Ovary (tissue), 3 donors: ENCODE measurements around the gene MEF2C.

ENCODE experiments used
- POLR2A ChIP-seq: fragments of 450-650 bp; IDR thresholded peaks from one replicate; pipeline ENCODE4 v1.6.1; 2017; ENCODE audit warnings: antibody characterized with exemption, mild to moderate bottlenecking, moderate library complexity
- TF ChIP-seq, protein P1 (sequence below), 3 donors: fragments of 450-650 bp in 2 of 3; fragments of 200-600 bp in 1 of 3; IDR thresholded peaks; one replicate each; pipeline versions ENCODE4 v1.5.1 to v1.8.0; 2016 to 2022; ENCODE audit warnings: antibody characterized with exemption in 3 of 3, mild to moderate bottlenecking in 1 of 3
- donor health status: DM: no; HTN: no; CAD: no.

DNA sequence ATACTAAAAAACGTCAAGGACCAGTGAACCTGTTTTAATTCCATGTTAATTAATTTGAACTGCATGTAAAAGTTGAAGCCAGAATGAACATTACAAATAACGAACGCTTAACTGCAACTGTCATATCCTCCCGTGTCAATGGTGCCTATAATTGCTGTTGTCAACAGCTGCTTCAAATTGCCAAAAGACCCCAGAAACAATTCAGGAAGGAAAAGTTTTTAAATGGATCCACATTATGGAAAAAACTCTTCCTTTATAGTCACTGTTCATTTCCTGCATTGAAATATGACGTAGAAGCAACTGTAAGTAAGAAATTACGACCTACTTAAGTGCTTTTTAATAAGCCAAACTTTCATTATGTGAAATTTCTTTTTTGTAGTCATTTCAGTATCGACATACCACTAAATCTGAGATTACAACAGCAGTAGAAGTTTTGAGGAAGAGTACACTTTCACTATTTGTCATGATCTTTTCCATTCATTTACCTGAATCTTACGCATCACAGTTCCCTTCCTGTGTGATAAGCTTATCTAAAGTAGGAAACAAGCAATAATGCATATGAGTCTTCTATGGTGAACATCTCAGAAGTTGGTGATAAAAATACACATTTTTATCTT, 37.8 kb downstream of the MEF2C start:
- TF ChIP-seq POLR2A = no peak
- TF ChIP-seq, protein P1, sequence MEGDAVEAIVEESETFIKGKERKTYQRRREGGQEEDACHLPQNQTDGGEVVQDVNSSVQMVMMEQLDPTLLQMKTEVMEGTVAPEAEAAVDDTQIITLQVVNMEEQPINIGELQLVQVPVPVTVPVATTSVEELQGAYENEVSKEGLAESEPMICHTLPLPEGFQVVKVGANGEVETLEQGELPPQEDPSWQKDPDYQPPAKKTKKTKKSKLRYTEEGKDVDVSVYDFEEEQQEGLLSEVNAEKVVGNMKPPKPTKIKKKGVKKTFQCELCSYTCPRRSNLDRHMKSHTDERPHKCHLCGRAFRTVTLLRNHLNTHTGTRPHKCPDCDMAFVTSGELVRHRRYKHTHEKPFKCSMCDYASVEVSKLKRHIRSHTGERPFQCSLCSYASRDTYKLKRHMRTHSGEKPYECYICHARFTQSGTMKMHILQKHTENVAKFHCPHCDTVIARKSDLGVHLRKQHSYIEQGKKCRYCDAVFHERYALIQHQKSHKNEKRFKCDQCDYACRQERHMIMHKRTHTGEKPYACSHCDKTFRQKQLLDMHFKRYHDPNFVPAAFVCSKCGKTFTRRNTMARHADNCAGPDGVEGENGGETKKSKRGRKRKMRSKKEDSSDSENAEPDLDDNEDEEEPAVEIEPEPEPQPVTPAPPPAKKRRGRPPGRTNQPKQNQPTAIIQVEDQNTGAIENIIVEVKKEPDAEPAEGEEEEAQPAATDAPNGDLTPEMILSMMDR (IDR thresholded peaks at IDR 0.05) = no peak
